GM23338 (cell line): Measurements from ENCODE around the gene IRF2BP2.

Experiments used
- POLR2AphosphoS5 ChIP-seq: IDR thresholded peaks from 2 replicates; pipeline ENCODE4 v1.6.1; 2016; ENCODE audit warnings: antibody characterized with exemption, low read depth
- TF ChIP-seq, protein P1 (sequence below), 2 experiments: fragments of 200-600 bp in 1 of 2; sonication (generic) in 1 of 2; conservative IDR thresholded peaks; 2 replicates each; pipeline versions ENCODE4 v1.5.1 to v1.6.1; 2016 to 2017; ENCODE audit warnings: antibody characterized with exemption in 2 of 2, low read depth in 2 of 2, mild to moderate bottlenecking in 2 of 2, moderate library complexity in 1 of 2

DNA sequence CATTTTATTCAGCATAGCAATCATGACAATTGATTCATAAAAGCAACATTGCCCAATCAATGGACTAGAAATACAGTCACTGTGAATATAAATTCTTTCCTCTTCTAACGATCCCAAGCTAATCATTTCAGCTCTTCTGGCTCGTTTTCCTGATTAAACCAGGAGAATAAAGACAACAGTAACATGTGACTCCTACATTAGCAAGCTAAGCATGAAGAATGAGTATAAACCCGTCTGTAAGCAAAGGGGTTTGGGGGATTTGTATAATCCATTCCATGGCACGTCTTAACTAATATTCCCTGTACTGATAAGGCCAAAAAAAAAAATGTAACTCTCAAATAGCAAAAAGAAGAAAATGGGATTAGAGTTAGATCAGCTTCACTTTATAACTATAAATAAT lies 21.6 kb downstream of the IRF2BP2 start:
- no peak for TF ChIP-seq POLR2AphosphoS5
- TF ChIP-seq, protein P1, sequence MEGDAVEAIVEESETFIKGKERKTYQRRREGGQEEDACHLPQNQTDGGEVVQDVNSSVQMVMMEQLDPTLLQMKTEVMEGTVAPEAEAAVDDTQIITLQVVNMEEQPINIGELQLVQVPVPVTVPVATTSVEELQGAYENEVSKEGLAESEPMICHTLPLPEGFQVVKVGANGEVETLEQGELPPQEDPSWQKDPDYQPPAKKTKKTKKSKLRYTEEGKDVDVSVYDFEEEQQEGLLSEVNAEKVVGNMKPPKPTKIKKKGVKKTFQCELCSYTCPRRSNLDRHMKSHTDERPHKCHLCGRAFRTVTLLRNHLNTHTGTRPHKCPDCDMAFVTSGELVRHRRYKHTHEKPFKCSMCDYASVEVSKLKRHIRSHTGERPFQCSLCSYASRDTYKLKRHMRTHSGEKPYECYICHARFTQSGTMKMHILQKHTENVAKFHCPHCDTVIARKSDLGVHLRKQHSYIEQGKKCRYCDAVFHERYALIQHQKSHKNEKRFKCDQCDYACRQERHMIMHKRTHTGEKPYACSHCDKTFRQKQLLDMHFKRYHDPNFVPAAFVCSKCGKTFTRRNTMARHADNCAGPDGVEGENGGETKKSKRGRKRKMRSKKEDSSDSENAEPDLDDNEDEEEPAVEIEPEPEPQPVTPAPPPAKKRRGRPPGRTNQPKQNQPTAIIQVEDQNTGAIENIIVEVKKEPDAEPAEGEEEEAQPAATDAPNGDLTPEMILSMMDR (conservative IDR thresholded peaks at IDR 0.05; ENCODE audit: low read depth in 2 of 2): no peak
